Mucosa of rectum (tissue), 2 donors: ENCODE data around the gene SULT1C3.

Source experiments
- H3K27ac ChIP-seq, 2 donors: one replicate each; pipeline ENCODE4 v1.7.0; 2013; ENCODE audit warnings: inconsistent platforms in 2 of 2, low read depth in 2 of 2, low read length in 2 of 2
- H3K27me3 ChIP-seq, 2 donors: one replicate each; pipeline ENCODE4 v1.7.0; 2013; ENCODE audit warnings: low read length in 2 of 2; ENCODE audit not compliant: control insufficient read depth in 2 of 2, insufficient read depth in 2 of 2
- H3K36me3 ChIP-seq, 2 donors: one replicate each; pipeline ENCODE4 v1.7.0; 2013; ENCODE audit warnings: low read length in 2 of 2; ENCODE audit not compliant: control insufficient read depth in 2 of 2, insufficient read depth in 2 of 2
- H3K4me1 ChIP-seq, 2 donors: one replicate each; pipeline ENCODE4 v1.7.0; 2013; ENCODE audit warnings: low read length in 2 of 2, mild to moderate bottlenecking in 1 of 2; ENCODE audit not compliant: control insufficient read depth in 2 of 2, insufficient read depth in 2 of 2
- H3K4me3 ChIP-seq, 2 donors: one replicate each; pipeline ENCODE4 v1.7.0; 2013; ENCODE audit warnings: low read length in 2 of 2
- H3K9ac ChIP-seq, 2 donors: one replicate each; pipeline ENCODE4 v1.7.0; 2013; ENCODE audit warnings: low read length in 2 of 2, low read depth in 1 of 2, mild to moderate bottlenecking in 1 of 2
- H3K9me3 ChIP-seq, 2 donors: one replicate each; pipeline ENCODE4 v1.7.0; 2013; ENCODE audit warnings: low read length in 2 of 2; ENCODE audit not compliant: control insufficient read depth in 2 of 2
- donor health status: healthy.
- donor health status: Normal muscosa, but diverticular disease.

The SULT1C3 gene

DNA sequence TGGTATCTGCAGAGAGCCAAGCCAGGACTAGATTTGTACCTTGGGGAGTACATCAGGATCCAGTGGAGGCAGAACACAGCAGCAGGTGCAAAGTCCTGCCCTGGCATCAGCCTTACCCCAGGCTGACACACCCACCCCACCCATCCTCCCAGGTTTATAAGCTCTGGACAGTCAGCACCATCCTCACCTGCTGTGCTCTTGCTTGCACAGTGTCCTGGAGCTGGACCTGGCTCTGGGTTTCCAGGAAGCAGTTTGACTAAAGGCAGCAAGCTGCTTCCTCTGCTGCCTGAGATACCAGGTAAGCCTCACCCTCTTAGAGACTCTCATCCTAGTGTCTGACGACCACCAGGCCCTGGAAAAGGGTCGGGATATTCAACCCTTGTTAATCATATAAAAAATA lies at the start of gene SULT1C3:
TSS of gene SULT1C3 (plus strand) at position 183 of the 400 bp plus-strand sequence. CDS start 7,227 bp downstream, outside the sequence.
- H3K27ac ChIP-seq = no peak within 1 kb of the TSS
- no peaks in the 10 kb centered on the region for H3K27me3 ChIP-seq
- H3K4me1 ChIP-seq = no peaks in the 10 kb centered on the region
- peaks cover 0 to 4% of the 10 kb centered on the region in 2 donors for H3K9me3 ChIP-seq
- no peaks in the 10 kb centered on the region for H3K36me3 ChIP-seq
- H3K4me3 ChIP-seq = no peak within 1 kb of the TSS
- no peak within 1 kb of the TSS for H3K9ac ChIP-seq

DNA sequence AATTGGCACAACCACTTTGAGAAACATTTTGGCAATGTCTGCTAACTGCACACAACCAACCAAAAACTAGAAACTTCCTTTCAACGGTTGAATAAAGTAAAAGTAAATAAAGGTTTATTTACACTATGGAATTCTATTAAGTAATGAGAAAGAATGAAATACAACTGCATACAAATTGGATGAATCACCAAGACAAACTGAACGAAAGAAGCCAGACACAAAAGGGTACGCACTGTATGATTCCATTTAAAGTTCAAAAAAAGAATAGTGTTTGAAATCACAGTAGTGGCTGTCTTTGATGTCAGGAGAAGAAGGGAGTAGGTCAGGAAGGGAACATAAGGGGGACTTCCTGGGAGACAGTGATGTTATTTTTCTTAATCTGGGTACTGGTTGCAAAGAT lies 46.5 kb upstream of the SULT1C3 start:
- Histone ChIP-seq H3K27me3 (no peaks in the 10 kb centered on the region), H3K9me3 (no peaks in the 10 kb centered on the region), H3K4me3 (no peak overlapping the region), H3K36me3 (no peaks in the 10 kb centered on the region), H3K9ac (no peak overlapping the region), H3K27ac (no peak overlapping the region), H3K4me1 (no peaks in the 10 kb centered on the region)

DNA sequence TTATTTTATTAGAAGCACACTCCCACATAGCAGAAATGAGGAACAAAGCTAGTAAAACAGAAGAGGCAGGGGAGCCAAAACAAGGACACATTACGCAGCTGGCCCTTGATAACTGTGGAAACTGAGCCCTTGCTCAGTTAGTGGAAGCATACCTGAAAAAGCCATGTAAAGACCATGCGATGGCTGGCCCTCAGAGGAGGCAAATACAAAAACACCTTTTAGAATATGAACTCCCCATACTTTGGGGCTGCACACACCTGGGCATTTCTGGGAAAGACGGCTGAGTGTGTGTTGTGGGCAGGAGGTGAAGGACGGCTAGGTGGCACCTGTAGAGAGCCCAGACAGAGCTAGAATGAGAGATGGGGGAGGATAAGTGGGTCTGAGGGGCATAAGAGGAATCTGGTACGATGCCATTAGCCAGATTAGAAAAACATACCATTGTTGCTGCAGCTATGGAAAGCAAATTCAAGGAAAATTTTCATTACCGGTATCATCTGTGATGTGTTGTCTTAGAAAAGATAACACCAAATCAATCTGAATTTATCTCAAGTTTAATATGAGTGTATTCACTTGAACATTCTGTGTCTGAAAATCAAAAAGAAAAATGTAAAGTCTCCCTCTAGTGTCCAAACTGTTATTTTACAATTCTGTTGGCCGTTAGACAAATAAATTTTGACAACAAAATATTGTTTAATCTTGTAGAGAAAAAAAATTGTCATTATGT lies 45.2 kb upstream of the SULT1C3 start:
- Histone ChIP-seq H3K27ac (no peak overlapping the region), H3K4me3 (no peak overlapping the region), H3K36me3 (no peaks in the 10 kb centered on the region), H3K9me3 (no peaks in the 10 kb centered on the region), H3K27me3 (no peaks in the 10 kb centered on the region), H3K9ac (no peak overlapping the region), H3K4me1 (no peaks in the 10 kb centered on the region)

DNA sequence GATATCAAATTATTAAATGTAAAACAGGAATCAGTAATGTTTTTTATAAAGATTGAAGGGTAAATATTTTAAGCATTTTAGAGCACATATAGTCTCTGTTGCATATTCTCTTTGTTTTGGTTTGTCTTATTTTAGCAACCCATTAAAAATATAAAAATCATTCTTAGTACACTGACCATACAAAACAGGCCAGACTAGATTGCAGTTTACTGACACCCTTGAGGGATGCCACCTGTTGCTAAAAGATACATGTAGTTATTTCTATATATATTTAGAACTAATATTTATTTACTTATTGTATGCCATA lies 44.7 kb upstream of the SULT1C3 start:
- no peaks in the 10 kb centered on the region for H3K27me3 ChIP-seq
- H3K9ac ChIP-seq = no peak overlapping the region
- no peaks in the 10 kb centered on the region for H3K9me3 ChIP-seq
- H3K4me3 ChIP-seq = no peak overlapping the region
- H3K36me3 ChIP-seq = no peaks in the 10 kb centered on the region
- H3K4me1 ChIP-seq = no peaks in the 10 kb centered on the region
- H3K27ac ChIP-seq = no peak overlapping the region

DNA sequence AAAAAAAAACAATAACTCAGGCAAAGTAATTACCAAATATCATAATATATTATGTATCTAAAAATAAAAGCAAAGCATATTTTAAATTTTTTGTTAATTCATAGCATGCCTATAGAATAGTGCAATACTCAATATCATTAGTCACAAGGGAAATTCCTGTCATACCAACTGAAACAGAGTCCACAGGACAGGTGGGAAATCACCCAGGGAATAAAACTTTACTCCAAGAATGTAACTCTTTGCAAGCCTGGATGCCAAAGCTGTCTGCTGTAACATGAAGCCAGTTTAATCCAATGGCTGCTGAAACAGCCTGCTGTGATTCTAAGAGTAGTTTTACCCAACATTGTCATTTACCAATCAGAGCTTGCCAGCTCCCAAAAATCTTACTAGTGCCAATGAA lies 40.0 kb upstream of the SULT1C3 start:
- no peaks in the 10 kb centered on the region for H3K36me3 ChIP-seq
- no peaks in the 10 kb centered on the region for H3K27me3 ChIP-seq
- no peak overlapping the region for H3K4me3 ChIP-seq
- H3K27ac ChIP-seq = no peak overlapping the region
- H3K4me1 ChIP-seq = no peaks in the 10 kb centered on the region
- H3K9me3 ChIP-seq = no peaks in the 10 kb centered on the region
- H3K9ac ChIP-seq = no peak overlapping the region

DNA sequence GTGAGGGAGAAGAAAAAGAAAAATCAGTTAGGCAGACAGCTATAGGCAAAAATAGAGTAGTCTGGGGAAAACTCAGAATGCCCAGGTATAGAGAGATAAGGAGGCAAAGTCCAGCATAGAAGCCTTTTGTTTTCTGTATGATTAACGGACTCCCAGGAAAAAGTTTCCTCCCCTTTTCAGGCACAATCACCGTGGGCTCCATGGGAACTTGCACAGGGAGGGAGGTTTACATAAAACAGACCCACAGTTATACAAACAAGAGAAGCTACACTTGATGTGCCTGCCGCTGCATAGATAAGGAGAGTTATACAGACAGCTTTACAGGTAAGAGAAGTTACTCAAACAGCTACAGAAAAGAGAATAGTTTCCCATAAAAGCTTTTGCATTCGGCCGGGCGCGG lies 39.2 kb upstream of the SULT1C3 start:
- H3K4me1 ChIP-seq = no peaks in the 10 kb centered on the region
- H3K27me3 ChIP-seq = no peaks in the 10 kb centered on the region
- H3K27ac ChIP-seq = no peak overlapping the region
- H3K9ac ChIP-seq = no peak overlapping the region
- no peaks in the 10 kb centered on the region for H3K9me3 ChIP-seq
- H3K4me3 ChIP-seq = no peak overlapping the region
- no peaks in the 10 kb centered on the region for H3K36me3 ChIP-seq

DNA sequence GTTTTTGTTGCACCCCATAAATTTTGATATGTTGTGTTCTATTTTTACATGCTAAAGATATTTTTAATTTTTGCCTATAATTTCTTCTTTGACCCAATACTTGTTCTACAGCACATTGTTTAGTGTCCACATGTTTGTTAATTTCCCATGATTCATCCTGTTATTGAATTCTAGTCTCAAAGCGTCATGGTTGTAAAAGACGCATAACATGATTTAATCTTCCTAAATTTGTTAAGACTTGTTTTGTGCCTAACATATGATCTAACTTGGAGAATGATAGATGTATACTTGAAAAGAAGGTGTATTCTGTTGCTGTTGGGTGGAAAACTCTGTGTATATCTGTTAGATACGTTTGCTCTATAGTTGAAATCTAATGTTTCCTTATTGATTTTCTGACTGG lies 27.1 kb upstream of the SULT1C3 start:
- no peak overlapping the region for H3K4me3 ChIP-seq
- H3K9me3 ChIP-seq = no peaks in the 10 kb centered on the region
- H3K4me1 ChIP-seq = peaks cover 0 to 6% of the 10 kb centered on the region in 2 donors
- H3K36me3 ChIP-seq = no peaks in the 10 kb centered on the region
- no peak overlapping the region for H3K27ac ChIP-seq
- H3K27me3 ChIP-seq = no peaks in the 10 kb centered on the region
- no peak overlapping the region for H3K9ac ChIP-seq

DNA sequence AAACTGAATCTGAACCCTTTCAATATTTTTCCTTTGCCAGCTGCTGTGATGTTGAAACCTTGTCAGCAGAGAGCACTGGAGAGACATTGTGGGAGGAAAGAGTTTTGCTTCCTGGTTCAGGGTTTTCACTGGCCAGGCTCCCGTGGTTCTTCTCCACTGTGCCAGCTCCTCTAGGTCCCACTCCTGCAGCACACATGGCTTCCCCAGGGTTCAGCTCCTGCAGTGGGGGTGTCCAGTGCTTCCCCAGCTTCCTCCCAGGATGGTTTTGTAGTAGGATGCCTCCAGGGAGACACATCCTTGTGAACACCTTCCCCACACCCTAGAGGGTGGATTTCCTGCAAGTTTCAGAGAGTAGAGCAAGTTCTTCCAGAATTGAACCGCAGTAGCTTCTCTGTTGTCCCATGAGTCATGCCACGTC lies 24.0 kb upstream of the SULT1C3 start:
- no peak overlapping the region for H3K4me3 ChIP-seq
- peaks cover 0 to 6% of the 10 kb centered on the region in 2 donors for H3K4me1 ChIP-seq
- no peak overlapping the region for H3K27ac ChIP-seq
- no peaks in the 10 kb centered on the region for H3K36me3 ChIP-seq
- H3K9me3 ChIP-seq = no peaks in the 10 kb centered on the region
- H3K9ac ChIP-seq = no peak overlapping the region
- H3K27me3 ChIP-seq = no peaks in the 10 kb centered on the region

DNA sequence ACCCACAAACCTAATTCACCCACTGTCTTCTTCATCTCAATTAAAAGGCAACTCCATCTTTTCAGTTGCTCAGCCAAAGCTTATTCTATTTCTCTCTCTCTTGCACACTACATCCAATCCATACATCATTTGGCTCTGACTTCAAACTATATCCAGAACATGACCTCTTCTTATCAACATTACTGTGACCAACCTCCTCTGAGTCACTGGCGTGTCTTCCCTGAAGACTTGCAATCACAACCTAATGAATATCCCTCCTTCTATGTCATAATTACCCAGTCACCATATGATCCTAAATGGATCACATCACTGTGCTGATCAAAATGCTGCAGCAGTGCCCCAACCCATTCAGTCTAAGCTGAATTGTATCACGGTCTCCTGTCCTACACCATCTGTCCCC lies 22.6 kb upstream of the SULT1C3 start:
- Histone ChIP-seq H3K36me3 (no peaks in the 10 kb centered on the region), H3K9ac (no peak overlapping the region), H3K4me3 (no peak overlapping the region), H3K4me1 (peaks cover 0 to 6% of the 10 kb centered on the region in 2 donors), H3K27me3 (no peaks in the 10 kb centered on the region), H3K9me3 (no peaks in the 10 kb centered on the region), H3K27ac (no peak overlapping the region)

DNA sequence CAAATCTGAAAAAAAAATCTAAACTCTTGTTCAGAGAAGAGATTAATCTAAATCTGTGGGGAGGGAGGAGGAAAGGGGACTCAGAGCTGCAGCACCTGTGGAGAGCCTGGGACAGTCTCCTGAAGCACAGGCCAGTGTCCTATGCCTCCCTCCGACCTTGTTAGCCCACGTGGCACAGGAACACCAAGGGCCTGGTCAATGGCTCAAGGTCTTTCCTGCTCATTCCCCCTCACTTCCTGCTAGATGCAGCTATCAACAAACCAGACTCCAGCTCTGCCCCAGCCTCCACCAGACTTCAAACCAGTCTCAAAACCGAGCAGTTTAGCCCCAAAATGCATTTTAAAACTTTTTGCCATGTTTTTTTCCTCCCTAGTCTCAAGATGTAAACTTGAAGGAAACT lies 20.1 kb upstream of the SULT1C3 start:
- no peak overlapping the region for H3K4me3 ChIP-seq
- no peak overlapping the region for H3K27ac ChIP-seq

DNA sequence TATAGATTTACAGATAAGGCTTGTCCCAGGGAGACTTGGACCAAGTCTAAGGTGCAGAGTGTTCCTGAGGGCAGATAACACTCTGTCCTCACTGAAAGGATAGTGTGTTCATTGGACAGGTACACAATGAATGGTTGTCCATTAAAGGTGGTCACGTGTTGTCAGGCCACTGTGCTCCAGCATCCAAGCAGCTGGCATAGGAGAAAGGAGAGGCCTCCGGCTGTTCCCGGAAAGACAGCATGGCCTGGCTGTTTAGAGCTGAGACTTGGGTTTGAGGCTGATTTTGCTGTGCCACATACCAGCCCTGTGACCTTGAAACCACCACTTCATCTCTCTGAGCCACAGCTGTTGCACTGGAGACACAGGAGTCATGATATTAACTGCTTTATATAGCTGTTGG lies 19.6 kb upstream of the SULT1C3 start:
- Histone ChIP-seq H3K27me3 (no peaks in the 10 kb centered on the region), H3K36me3 (no peaks in the 10 kb centered on the region), H3K27ac (no peak overlapping the region), H3K4me1 (peaks cover 0 to 6% of the 10 kb centered on the region in 2 donors), H3K9me3 (peaks cover 0 to 2% of the 10 kb centered on the region in 2 donors), H3K4me3 (no peak overlapping the region), H3K9ac (no peak overlapping the region)

More for the DNA sequence above, 20.1 kb upstream of the SULT1C3 start:
- Histone ChIP-seq H3K36me3 (no peaks in the 10 kb centered on the region), H3K9ac (no peak overlapping the region), H3K27me3 (no peaks in the 10 kb centered on the region), H3K9me3 (peaks cover 0 to 2% of the 10 kb centered on the region in 2 donors), H3K4me1 (peaks cover 0 to 6% of the 10 kb centered on the region in 2 donors)
